GM18526 (cell line): ENCODE results near the gene TMEM222.

ENCODE experiments used
- POLR2A ChIP-seq: IDR thresholded peaks from 3 replicates; pipeline ENCODE4 v1.6.1; 2011; ENCODE audit not compliant: insufficient read length; ENCODE audit errors: extremely low read depth

The TMEM222 gene

DNA sequence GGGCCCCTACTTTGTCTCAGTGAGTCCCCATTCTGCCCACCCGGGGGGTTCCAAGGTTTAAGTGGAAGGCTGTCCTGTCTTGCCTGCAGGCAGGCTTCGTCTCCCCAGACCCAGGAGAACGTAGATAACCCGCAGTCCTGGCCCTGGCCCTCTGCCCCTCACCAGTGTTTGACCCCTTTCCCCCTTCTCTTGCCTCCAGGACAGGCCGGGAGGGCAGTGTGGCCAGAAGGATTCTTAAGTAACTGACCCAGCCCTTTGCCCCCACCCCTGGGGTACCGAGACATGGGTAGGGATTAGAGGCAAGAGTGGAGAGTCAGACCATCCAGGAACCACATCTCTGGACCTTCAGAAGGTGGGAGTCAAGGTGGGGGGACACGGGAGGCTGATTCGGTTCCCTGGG, 8.8 kb downstream of the TMEM222 start:
- no peak for TF ChIP-seq POLR2A

DNA sequence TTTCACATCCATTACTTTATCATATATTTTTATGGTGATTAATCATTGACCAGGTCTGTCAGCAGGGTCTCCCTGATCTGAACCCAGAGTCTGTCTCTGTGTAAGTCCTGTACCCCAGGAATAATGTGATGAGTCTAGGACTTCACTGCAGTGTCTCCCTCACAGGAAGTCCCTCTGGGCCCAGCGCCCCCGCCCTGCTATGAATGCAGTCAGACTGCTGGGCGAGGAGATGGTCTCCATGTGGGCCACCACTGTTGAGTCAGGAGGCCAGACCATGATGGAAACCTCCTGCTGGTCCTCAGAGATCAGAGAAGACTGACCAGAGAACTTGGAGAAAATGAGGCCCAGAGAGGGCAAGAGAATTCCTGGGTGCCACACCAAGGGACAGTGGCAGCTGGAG, 9.5 kb downstream of the TMEM222 start:
- no peak for TF ChIP-seq POLR2A

DNA sequence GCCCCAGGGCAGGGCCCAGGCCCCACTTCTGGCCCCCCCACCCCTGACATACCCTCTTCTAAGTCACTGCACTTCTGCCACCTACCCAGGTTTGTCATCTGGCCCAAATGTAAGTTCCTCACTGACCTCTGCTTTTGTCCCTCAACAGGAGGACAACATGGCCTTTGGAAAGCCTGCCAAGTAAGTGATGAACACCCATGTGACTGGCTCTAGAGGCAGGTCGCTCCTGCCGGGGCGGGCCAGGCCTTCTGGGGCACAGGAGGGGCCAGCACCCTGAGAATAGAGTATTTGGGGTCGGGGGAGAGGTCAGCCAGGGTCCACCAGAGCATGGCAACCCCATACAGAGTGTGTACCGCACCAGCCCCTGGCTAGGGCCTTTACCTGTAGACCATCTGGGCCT, 10.0 kb downstream of the TMEM222 start:
- TF ChIP-seq POLR2A: no peak

DNA sequence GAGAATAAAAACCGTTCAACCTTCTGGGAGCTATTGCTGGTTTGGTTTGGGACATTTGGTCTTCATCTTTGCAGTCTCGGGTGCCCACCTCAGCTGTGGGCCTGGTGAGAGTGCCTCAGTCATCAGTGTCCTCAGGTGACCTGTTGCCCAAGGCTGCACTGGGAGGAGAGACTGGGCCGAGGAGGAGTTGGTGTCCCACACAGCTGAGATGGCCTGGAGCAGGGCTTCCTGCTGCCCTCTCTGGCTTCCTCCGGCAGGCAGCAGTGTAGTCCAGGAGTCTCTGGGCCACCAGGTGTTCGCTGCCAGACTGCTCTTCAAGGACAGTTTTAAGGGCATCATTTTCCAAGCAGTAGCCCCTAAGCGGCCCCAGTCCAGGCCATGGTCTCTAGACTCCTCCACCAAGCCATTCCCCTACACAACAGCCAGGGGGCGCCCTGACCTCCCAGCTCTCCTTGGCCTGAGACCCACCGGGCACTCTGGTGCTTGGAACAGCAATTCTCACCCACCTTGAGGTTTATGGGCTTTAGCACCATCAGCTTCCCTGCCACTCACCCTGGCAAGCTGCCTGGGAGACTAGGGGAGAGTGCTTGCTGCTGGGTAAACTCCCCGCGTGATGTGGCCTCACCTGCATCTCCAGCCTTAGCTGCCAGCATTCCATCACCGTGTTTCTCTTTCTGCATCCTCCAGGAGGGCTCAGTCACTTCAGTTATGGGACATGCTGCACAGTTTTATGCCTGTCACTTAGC, 10.7 kb downstream of the TMEM222 start:
- TF ChIP-seq POLR2A: no peak

DNA sequence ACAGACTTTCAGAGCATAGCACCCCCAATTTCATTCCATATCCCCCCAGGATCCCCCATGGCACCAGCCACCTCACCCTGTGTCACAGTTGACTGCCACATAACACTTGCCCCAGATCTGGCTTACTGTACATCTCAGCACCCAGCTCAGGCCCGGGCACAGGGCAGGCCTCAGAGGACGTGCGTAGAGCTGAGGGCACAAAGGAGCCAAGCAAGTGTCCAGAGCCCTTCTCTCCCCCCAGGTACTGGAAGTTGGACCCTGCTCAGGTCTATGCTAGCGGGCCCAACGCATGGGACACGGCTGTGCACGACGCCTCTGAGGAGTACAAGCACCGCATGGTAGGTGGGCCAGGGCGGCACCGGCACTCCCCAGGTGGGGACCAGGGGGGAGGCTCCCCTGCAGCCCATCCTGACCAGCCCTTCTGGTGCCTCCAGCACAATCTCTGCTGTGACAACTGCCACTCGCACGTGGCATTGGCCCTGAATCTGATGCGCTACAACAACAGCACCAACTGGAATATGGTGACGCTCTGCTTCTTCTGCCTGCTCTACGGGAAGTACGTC, 11.8 kb downstream of the TMEM222 start:
- no peak for TF ChIP-seq POLR2A

DNA sequence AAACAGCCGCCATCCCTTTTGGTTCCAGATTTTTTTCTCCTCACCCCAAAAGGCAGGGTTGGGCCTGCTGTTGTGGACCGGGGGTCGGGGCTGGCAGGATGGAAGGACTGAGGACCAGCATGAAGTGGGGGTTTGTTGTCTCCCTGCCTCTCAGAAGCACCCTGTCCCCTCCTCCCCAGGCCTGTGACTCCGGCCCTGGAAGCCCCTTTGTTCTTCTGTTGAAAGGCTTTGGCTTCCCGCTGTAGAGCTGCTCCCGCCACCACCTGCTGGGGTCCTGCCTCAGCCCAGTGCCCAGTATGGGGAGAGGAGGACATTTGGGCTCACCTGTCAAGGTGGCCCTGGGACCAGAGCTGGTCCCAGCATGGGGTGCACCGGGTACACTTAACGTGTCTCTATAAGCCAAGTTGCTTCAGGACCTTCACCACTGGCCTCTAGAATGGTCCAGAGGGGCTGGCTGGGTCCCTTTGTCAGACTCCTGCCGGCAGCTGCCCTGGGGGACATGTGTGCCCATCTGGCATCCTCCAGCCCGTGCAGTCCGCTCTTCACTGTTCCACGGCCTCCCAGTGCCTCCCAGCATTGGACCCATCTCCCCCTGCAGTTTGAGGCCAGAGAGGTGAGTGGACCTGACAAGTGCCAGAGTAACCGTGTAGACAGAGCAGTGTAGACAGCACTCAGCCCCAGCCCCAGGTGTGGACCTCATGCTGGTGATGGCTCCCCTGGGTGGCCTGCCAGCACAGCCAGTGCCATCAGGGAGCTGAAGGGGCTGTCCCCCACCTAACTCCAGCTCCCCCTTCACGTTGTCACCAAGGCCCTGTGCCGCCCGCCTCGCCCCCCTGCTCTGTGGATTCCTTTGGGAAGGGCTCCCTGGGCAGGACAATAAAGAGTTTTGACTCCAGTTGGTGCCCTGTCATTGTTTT, 13.8 kb downstream of the TMEM222 start:
- no peak for TF ChIP-seq POLR2A

DNA sequence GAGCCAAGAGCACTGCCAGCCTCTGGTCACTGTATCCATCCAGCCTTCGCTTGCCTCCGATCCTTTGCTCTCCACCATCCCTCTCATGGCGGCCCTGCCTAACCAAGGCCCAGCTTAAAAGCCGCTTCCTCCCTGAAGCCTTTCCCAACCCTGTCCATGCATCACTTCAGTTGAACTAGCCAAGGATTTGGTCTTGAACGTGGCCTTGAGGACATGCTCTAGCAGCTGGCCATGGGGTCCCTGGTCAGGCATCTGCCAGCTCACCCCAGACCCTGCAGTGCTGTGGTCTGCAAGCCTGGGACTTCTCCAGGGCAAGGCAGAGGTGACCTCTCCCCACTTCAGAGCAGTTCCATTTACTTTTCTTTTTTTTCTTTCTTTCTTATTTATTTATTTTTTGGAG, 14.8 kb downstream of the TMEM222 start:
- TF ChIP-seq POLR2A: no peak

DNA sequence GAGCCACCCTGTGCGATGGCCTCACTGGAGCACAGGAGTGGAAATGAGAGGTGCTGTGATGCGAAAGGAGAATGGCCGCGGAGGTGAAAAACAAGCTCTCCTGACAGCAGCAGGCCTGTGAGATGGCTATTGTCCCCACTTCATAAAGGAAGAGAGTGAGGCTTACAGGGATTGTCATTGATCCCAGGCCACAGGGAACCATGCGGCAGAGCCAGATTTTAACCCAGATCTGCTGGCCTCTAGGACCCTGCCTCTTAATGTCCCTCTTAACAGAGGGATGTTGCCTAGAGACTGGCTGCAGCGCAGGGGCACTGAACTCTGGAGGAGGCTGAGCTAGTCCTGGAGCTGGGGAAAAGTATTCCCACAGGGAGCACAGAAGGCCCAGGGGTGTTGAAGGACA, 16.8 kb downstream of the TMEM222 start:
- no peak for TF ChIP-seq POLR2A

DNA sequence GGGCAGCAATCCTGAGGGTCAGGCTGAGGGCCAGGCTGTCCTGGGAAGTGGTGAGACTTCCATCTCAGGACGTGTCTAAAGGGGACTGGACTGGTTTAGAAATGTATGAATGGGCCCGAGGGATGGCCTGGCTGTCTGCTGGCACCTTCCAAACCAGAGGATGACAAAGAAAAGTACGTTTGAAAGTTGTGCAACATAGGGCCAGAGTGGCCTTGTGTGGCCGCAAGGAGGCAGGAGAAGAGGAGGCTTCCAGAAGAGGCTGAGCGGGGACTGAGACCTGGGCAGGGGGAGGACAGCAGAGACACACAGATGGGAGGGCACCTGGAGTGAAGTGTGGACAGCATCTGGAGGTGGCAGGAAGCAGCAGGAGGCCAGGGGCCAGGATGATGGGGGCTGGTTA, 17.2 kb downstream of the TMEM222 start:
- TF ChIP-seq POLR2A: no peak

DNA sequence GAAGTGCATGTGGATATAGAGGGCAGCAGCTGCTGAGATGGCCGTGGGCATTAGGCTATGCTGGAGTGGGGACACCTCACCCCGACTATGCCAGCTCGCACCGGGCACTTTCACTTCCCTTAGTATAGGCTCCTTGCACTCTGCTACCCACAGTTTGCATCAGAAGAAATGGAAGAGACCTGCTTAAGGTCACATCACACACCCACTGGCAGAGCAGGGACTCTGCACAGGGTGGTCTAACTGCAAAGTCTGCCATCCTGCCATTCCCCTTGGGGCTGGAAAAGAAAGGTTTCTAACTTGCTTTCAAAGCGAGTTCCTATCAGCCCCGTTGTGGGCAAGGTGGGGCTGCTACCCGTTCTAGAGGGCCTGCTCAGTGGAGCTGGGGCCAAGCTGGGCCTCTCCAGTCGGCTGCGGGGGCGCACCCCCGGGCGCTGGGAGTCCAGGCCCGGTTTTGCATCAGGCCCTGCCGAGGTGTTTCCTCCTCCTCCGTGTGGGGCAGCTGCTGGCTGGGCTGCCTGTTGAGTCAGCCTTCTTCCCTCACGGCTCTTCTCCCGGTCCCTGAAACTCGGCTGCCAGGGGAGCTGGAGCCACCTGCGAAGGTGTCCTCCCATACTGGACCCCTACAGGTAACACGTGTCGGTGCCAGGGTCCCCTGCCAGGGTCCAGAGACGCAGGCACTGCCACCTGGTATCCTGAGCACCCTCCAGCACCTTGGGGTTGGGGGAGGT, 19.7 kb downstream of the TMEM222 start, which contains the start of gene SYTL1:
TSS of gene SYTL1 (plus strand) at position 498 of the 728 bp plus-strand sequence. CDS start 3,313 bp downstream, outside the sequence.
- peak; percentile 38 for TF ChIP-seq POLR2A

DNA sequence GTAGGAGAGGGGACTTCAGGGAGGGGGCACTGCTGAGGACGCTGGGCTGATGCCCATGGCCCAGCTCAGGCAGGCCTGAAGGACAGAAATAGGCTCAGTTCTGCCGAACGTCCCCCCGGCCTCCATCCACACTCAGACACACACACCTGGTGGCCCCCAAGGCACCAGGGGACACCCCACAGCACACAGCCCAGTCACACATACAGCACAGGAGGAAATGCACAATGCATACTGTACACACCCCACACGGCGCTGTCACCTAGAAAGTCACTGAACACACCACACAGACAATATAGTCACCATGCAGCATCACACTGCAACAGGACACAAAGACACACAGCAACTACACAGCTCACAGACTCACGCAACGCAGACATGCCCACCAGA, 20.4 kb downstream of the TMEM222 start:
- no peak for TF ChIP-seq POLR2A

DNA sequence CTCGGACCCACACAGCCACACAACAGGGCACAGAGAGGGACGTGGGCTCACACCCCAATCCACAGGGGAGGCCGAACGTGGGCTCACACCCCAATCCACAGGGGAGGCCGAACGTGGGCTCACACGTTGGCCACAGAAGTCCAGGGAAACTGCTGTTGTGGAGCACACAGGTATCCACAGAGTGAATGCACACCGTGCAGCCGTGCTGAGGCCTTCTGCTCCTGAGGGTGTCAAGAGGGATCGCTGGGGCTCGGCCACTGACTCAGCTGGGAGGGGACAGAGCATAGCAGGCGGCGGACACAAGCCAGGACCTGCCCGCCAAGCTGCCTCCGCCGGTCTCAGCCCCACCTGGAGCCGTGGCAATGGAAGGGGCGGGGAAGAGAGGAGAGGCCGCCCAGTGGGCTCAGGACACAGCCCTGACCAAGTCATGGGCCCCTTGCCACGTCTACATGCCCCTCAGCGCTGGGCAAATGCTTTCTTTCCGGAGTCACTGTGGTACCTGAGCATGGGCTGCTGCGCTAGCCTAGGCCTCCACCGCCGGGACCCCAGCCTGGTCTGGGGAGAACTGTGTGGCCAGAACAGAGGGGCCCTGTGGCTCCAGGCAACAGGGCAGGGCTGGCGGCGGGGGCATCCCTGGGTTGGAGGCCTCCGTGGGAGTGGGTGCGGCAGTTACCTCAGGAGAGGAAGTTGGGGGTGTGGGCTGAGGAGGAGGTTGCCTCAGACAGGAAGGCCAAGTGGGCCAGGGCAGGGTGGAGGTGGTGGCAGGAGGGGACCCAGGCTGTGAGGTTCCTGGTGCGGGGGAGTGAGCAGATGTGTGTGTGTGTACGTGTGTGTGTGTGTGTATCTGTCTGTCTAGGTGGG, 21.0 kb downstream of the TMEM222 start:
- TF ChIP-seq POLR2A: no peak

DNA sequence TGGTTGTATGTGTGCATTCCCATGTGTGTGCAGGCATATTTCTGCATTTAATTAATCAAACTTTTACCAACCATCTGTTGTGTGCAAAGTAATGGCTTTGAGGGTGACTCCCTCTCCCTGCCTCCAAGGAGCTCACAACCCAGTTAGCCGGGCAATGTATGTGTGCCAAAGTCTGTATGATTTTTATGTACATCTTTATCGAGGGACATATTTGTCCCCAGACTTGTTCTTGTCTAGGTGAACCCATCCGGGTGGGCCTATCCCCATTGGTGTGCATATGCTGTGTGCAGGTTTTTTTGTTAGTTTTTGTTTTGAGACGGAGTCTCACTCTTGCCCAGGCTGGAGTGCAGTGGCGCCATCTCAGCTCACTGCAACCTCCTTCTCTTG, 21.7 kb downstream of the TMEM222 start:
- no peak for TF ChIP-seq POLR2A

DNA sequence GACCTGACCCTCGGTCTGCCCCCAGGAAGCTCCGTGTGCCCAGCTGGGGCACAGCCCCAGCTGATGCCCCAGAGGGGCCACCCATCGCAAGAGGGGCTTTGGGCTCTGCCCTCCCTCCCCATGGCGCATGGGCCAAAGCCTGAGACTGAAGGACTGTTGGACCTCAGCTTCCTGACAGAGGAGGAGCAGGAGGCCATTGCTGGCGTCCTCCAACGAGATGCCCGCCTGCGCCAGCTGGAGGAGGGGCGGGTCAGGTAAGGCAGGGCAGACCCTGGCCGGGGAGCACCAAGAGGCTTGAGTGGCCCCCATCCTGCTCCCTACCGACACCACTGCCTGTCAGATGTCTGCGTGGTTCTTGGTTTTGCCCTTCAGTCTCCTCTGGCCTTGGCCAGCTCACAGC, 23.3 kb downstream of the TMEM222 start:
- no peak for TF ChIP-seq POLR2A
